HG02610 (cell line): Measurements from ENCODE around the gene HDHD2.

Experiments used
- ATAC-seq: cut with Tn5 transposase; IDR thresholded peaks from one replicate; pipeline ENCODE4 v1.9.1; 2021; ENCODE audit warnings: mild to moderate bottlenecking, moderate library complexity; ENCODE audit not compliant: unreplicated experiment

HDHD2 gene

GRCh38 chr18:47075098-47075883 lies 75.0 kb downstream of the HDHD2 start:
- ATAC-seq, result no peak

- ATAC-seq, result no peak
Measured at GRCh38 chr18:47067648-47068047, 82.7 kb downstream of the HDHD2 start.

- no peak for ATAC-seq
Measured at GRCh38 chr18:47063096-47063495, 87.2 kb downstream of the HDHD2 start.

- ATAC-seq, result no peak
Measured at GRCh38 chr18:47062471-47062870, 87.8 kb downstream of the HDHD2 start.
